ENCODE measurements around the gene PTPRN2. TPM values are rescaled to one million over a fixed set of nuclear protein-coding genes. Genes with fewer than 3 reads are reported as not detected.

The PTPRN2 gene
- total RNA-seq, 1 experiment from 2014 or later = 3.8 TPM

GRCh38 chr7:157817944-157818700 lies 769.5 kb downstream of the PTPRN2 start:
- no peak for DNase-seq

GRCh38 chr7:157817433-157817832 lies 770.2 kb downstream of the PTPRN2 start:
- Histone ChIP-seq H3K36me3 (no peaks in the 10 kb centered on the region), H3K27ac (no peak overlapping the region), H3K4me3 (no peak overlapping the region), H3K27me3 (no peaks in the 10 kb centered on the region), H3K4me1 (no peaks in the 10 kb centered on the region), H3K9me3 (replicated peaks) (no peaks in the 10 kb centered on the region)
- no peak for DNase-seq

More at GRCh38 chr7:157817944-157818700, 769.5 kb downstream of the PTPRN2 start:
- Histone ChIP-seq H3K4me1 (no peaks in the 10 kb centered on the region), H3K36me3 (no peaks in the 10 kb centered on the region), H3K4me3 (no peak overlapping the region), H3K9me3 (replicated peaks) (no peaks in the 10 kb centered on the region), H3K27ac (no peak overlapping the region), H3K27me3 (no peaks in the 10 kb centered on the region)

DNA sequence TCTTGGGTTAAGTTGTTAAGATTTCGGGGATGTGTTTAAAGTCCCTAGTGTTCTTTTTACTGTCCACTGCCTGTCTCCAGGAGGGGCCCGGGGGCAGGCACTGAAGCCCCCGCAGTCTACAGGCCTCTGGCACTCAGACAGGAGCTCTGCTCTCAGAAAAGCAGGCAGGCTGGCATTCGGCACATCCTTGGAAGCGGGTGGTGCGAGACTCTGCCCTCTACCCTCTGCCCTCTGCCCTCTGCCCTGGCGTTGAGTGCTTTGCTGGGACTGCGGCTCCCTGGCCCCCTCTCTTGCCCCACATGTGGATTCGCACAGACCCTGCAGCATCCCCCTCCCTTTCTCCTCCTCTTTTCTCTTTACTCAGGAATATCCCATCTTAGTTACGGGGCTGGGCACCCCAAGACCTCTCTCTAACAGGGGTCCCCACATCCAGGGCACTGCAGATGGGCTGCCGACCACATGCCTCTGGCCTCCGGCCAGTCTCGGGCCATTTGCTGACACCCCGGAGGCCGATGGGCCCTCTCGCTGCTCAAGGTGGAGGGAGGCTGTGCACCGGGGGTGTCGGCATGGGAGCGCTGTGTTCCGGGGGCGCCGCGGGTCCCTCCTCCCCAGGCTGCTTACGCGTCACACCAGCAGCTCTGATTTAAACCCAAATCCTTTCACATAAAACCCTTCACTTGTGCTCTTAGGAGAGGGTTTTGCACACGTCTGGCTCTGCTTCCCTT lies 770.9 kb downstream of the PTPRN2 start:
- no peak overlapping the region for H3K27ac ChIP-seq
- no peaks in the 10 kb centered on the region for H3K9me3 ChIP-seq (replicated peaks)
- H3K27me3 ChIP-seq = no peaks in the 10 kb centered on the region
- no peaks in the 10 kb centered on the region for H3K36me3 ChIP-seq
- DNase-seq = no peak
- H3K4me1 ChIP-seq = no peaks in the 10 kb centered on the region
- no peak overlapping the region for H3K4me3 ChIP-seq

GRCh38 chr7:157816086-157816485 lies 771.5 kb downstream of the PTPRN2 start:
- Histone ChIP-seq H3K27ac (no peak overlapping the region), H3K4me1 (no peaks in the 10 kb centered on the region), H3K9me3 (replicated peaks) (no peaks in the 10 kb centered on the region), H3K36me3 (no peaks in the 10 kb centered on the region), H3K27me3 (no peaks in the 10 kb centered on the region), H3K4me3 (no peak overlapping the region)
- no peak for DNase-seq

GRCh38 chr7:157815706-157816022 lies 772.0 kb downstream of the PTPRN2 start:
- Histone ChIP-seq H3K4me1 (no peaks in the 10 kb centered on the region), H3K27ac (no peak overlapping the region), H3K36me3 (no peaks in the 10 kb centered on the region), H3K27me3 (no peaks in the 10 kb centered on the region), H3K4me3 (no peak overlapping the region), H3K9me3 (replicated peaks) (no peaks in the 10 kb centered on the region)
- DNase-seq = no peak

GRCh38 chr7:157814931-157815705 lies 772.5 kb downstream of the PTPRN2 start:
- Histone ChIP-seq H3K9me3 (replicated peaks) (no peaks in the 10 kb centered on the region), H3K27ac (no peak overlapping the region), H3K27me3 (no peaks in the 10 kb centered on the region), H3K4me3 (no peak overlapping the region), H3K36me3 (no peaks in the 10 kb centered on the region), H3K4me1 (no peaks in the 10 kb centered on the region)
- DNase-seq = no peak

GRCh38 chr7:157813741-157814661 lies 773.6 kb downstream of the PTPRN2 start:
- Histone ChIP-seq H3K4me1 (no peaks in the 10 kb centered on the region), H3K9me3 (replicated peaks) (no peaks in the 10 kb centered on the region)
- no peak for DNase-seq

GRCh38 chr7:157813053-157813452 lies 774.6 kb downstream of the PTPRN2 start:
- H3K36me3 ChIP-seq = no peaks in the 10 kb centered on the region
- DNase-seq = no peak
- no peaks in the 10 kb centered on the region for H3K4me1 ChIP-seq
- H3K27ac ChIP-seq = no peak overlapping the region
- no peaks in the 10 kb centered on the region for H3K27me3 ChIP-seq
- H3K9me3 ChIP-seq (replicated peaks) = 0 out of 2 replicates have a peak, but pooled peaks cover 5% of the 10 kb centered on the region
- no peak overlapping the region for H3K4me3 ChIP-seq

More at GRCh38 chr7:157813741-157814661, 773.6 kb downstream of the PTPRN2 start:
- no peaks in the 10 kb centered on the region for H3K36me3 ChIP-seq
- no peak overlapping the region for H3K4me3 ChIP-seq
- no peaks in the 10 kb centered on the region for H3K27me3 ChIP-seq
- H3K27ac ChIP-seq = no peak overlapping the region

DNA sequence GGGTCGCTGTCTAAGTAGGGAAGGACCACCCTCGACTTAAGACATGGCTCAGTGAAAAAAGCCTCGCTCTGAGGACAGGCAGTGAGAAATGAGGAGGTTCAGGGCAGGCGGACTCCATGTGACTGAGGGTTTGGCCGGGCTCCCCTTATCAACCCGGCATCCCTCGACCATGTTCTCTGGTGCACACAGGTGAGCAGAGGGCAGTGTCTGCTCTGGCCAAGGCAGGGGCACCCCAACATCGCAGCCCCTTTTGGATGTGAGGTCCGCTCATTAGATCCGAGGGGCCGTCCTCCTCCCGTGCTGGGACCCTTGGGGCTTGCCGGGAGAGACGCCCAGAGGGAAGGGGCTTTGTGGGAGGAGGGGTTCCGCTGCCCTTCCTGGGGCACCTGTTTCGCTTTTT lies 775.7 kb downstream of the PTPRN2 start:
- DNase-seq = no peak
- Histone ChIP-seq H3K27ac (no peak overlapping the region), H3K36me3 (no peaks in the 10 kb centered on the region), H3K9me3 (replicated peaks) (0 out of 2 replicates have a peak, but pooled peaks cover 5% of the 10 kb centered on the region), H3K4me3 (no peak overlapping the region), H3K27me3 (no peaks in the 10 kb centered on the region), H3K4me1 (peaks cover 4% of the 10 kb centered on the region; the same call in 1 of the 2 replicates)

DNA sequence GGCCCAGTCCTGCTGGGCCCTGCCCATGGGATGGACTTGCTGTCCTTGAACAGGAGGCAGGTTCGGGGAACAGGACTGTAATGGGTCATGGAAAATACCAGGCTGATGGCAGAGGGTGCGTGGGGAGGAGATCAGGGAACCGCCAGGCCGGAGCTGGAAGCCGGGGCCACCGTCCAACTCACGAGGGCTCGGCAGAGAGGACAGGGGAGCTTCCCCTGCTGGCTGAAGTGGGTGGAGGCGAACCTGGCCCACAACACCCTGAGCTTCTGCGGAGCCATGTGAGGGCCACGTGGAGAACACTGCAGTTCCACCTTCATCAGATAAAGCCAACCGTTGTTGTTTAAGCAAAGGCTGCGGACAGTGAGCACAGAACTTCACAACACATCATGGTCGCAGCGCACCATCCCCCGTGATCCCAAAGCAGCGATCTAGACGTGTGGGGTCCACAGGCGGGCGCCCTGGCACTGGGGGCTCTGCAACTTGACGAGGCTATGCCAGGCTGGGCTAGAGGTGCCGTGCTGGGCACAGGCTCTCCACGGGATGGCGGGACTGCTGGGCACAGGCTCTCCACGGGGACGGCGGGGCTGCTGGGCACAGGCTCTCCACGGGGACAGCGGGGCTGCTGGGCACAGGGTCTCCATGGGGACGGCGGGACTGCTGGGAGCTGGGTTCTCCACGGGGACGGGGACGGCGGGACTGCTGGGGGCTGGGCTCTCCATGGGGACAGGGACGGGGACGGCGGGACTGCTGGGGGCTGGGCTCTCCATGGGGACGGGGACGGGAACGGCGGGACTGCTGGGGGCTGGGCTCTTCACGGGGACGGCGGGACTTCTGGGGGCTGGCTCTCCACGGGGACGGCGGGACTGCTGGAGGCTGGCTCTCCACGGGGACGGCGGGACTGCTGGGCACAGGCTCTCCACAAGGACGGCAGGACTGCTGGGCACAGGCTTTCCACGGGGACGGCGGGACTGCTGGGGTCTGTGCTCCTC lies 777.5 kb downstream of the PTPRN2 start:
- no peak for DNase-seq
- Histone ChIP-seq H3K27me3 (no peaks in the 10 kb centered on the region), H3K36me3 (no peaks in the 10 kb centered on the region), H3K27ac (no peak overlapping the region), H3K4me3 (no peak overlapping the region), H3K9me3 (replicated peaks) (0 out of 2 replicates have a peak, but pooled peaks cover 5% of the 10 kb centered on the region), H3K4me1 (peaks cover 6% of the 10 kb centered on the region; the same call in 1 of the 2 replicates)

- H3K4me3 ChIP-seq = no peak overlapping the region
- no peaks in the 10 kb centered on the region for H3K36me3 ChIP-seq
- 0 out of 2 replicates have a peak, but pooled peaks cover 5% of the 10 kb centered on the region for H3K9me3 ChIP-seq (replicated peaks)
- no peak overlapping the region for H3K27ac ChIP-seq
- DNase-seq = no peak
- no peaks in the 10 kb centered on the region for H3K27me3 ChIP-seq
- H3K4me1 ChIP-seq = peaks cover 6% of the 10 kb centered on the region; the same call in 1 of the 2 replicates
Measured at GRCh38 chr7:157809154-157809862, 778.3 kb downstream of the PTPRN2 start.

- Histone ChIP-seq H3K27me3 (no peaks in the 10 kb centered on the region), H3K36me3 (no peaks in the 10 kb centered on the region), H3K27ac (no peak overlapping the region), H3K4me1 (peaks cover 6% of the 10 kb centered on the region; the same call in 1 of the 2 replicates), H3K9me3 (replicated peaks) (0 out of 2 replicates have a peak, but pooled peaks cover 5% of the 10 kb centered on the region), H3K4me3 (no peak overlapping the region)
- no peak for DNase-seq
Measured at GRCh38 chr7:157808042-157808441, 779.6 kb downstream of the PTPRN2 start.
